Neural cell (in vitro differentiated cells): ENCODE data around the gene RNF145. TPM values are rescaled to one million over a fixed set of nuclear protein-coding genes. Genes with fewer than 3 reads are reported as not detected.
"Not testable (repeated sequence)": the region's sequence is repeated elsewhere in the genome, so short reads cannot be mapped to it uniquely, and the experiment has no call there.

Experiments
- H2AFZ ChIP-seq: fragments of 200-600, 300-800 bp; sonication (generic), shearing (Covaris generic); 2 replicates; pipeline ENCODE4 v1.6.0; 2014; ENCODE audit warnings: low read depth, mild to moderate bottlenecking, antibody characterized with exemption, low read length, moderate library complexity
- H3F3A ChIP-seq: fragments of 200-600 bp; shearing (Covaris generic); 2 replicates; pipeline ENCODE4 v1.6.1; 2016; ENCODE audit warnings: mild to moderate bottlenecking, moderate library complexity, mixed read lengths, antibody characterized with exemption, low read length; ENCODE audit not compliant: insufficient read depth, poor library complexity, severe bottlenecking
- H3K27ac ChIP-seq: fragments of 200-600, 300-800 bp; sonication (generic), shearing (Covaris generic); 2 replicates; pipeline ENCODE4 v1.5.1; 2014; ENCODE audit warnings: mild to moderate bottlenecking, low read length, moderate library complexity
- H3K27me3 ChIP-seq: fragments of 300-800, 200-600 bp; sonication (generic), shearing (Covaris generic); 2 replicates; pipeline ENCODE4 v1.6.0; 2014; ENCODE audit warnings: mild to moderate bottlenecking, low read depth, low read length, moderate library complexity; ENCODE audit not compliant: insufficient read depth
- H3K36me3 ChIP-seq: fragments of 300-800, 200-600 bp; sonication (generic), shearing (Covaris generic); 2 replicates; pipeline ENCODE4 v1.5.1; 2014; ENCODE audit warnings: mild to moderate bottlenecking, antibody characterized with exemption, low read length, moderate library complexity; ENCODE audit not compliant: insufficient read depth
- H3K4me2 ChIP-seq: fragments of 300-800, 200-600 bp; sonication (generic), shearing (Covaris generic); 2 replicates; pipeline ENCODE4 v1.6.0; 2014; ENCODE audit warnings: mild to moderate bottlenecking, low read length
- H3K4me3 ChIP-seq: fragments of 300-800, 200-600 bp; sonication (generic), shearing (Covaris generic); 2 replicates; pipeline ENCODE4 v1.5.1; 2014; ENCODE audit warnings: mild to moderate bottlenecking, low read length, moderate library complexity
- H3K79me2 ChIP-seq: fragments of 200-600 bp; shearing (Covaris generic); replicated peaks from 2 replicates; pipeline ENCODE4 v1.6.0; 2014; ENCODE audit warnings: mild to moderate bottlenecking, low read length, moderate library complexity; ENCODE audit not compliant: insufficient read depth
- H3K9ac ChIP-seq: fragments of 300-800, 200-600 bp; sonication (generic), shearing (Covaris generic); 2 replicates; pipeline ENCODE4 v1.6.1; 2016; ENCODE audit warnings: mild to moderate bottlenecking, low read length, mixed read lengths
- H3K9me2 ChIP-seq: fragments of 200-600 bp; shearing (Covaris generic); 2 replicates; pipeline ENCODE4 v1.6.1; 2016; ENCODE audit warnings: mild to moderate bottlenecking, low read length, mixed read lengths; ENCODE audit not compliant: insufficient read depth
- H3K9me3 ChIP-seq: fragments of 200-600, 300-800 bp; sonication (generic), shearing (Covaris generic); 2 replicates; pipeline ENCODE4 v1.6.1; 2016; ENCODE audit warnings: mild to moderate bottlenecking, mixed run types, low read length, moderate library complexity, mixed read lengths
- H4K20me1 ChIP-seq: fragments of 200-600 bp; shearing (Covaris generic); 2 replicates; pipeline ENCODE4 v1.6.1; 2016; ENCODE audit warnings: mild to moderate bottlenecking, mixed run types; ENCODE audit not compliant: insufficient read depth
- EP300 ChIP-seq: fragments of 450-650 bp; conservative IDR thresholded peaks from 2 replicates; pipeline ENCODE4 v1.6.1; 2014; ENCODE audit warnings: antibody characterized with exemption, mild to moderate bottlenecking, moderate library complexity; ENCODE audit not compliant: poor library complexity, severe bottlenecking
- EZH2 ChIP-seq: fragments of 200-600, 300-800 bp; shearing (Covaris generic), sonication (generic); IDR thresholded peaks from 2 replicates; pipeline ENCODE4 v1.6.1; 2014; ENCODE audit warnings: antibody characterized with exemption, low read length, borderline replicate concordance, mild to moderate bottlenecking; ENCODE audit not compliant: insufficient read depth, poor library complexity, severe bottlenecking
- MXI1 ChIP-seq: fragments of 450-650 bp; conservative IDR thresholded peaks from 2 replicates; pipeline ENCODE4 v1.6.1; 2014; ENCODE audit warnings: antibody characterized with exemption, mild to moderate bottlenecking; ENCODE audit not compliant: poor library complexity, severe bottlenecking
- POLR2AphosphoS5 ChIP-seq: IDR thresholded peaks from 2 replicates; pipeline ENCODE4 v1.6.1; 2012
- RAD21 ChIP-seq: fragments of 450-650 bp; conservative IDR thresholded peaks from 2 replicates; pipeline ENCODE4 v1.6.1; 2014; ENCODE audit warnings: antibody characterized with exemption, mild to moderate bottlenecking, moderate library complexity
- SMC3 ChIP-seq: fragments of 450-650 bp; conservative IDR thresholded peaks from 2 replicates; pipeline ENCODE4 v1.6.1; 2014; ENCODE audit warnings: antibody characterized with exemption, mild to moderate bottlenecking, moderate library complexity; ENCODE audit not compliant: poor library complexity
- TAF1 ChIP-seq: IDR thresholded peaks from 2 replicates; pipeline ENCODE4 v1.6.1; 2012; ENCODE audit warnings: low read depth
- polyA plus RNA-seq: library from polyadenylated mRNA; depleted of rRNA; stranded (reverse); fragments of >200 nt; gene quantifications from 2 replicates; pipeline ENCODE4 v1.2.3, GENCODE V29; 2014
- TF ChIP-seq, protein P1 (sequence below): IDR thresholded peaks from 2 replicates; pipeline ENCODE4 v1.6.1; 2012; ENCODE audit warnings: borderline replicate concordance
- TF ChIP-seq, protein P2 (sequence below): fragments of 450-650 bp; IDR thresholded peaks from 2 replicates; pipeline ENCODE4 v1.5.1; 2014; ENCODE audit warnings: antibody characterized with exemption, mild to moderate bottlenecking, moderate library complexity; ENCODE audit not compliant: poor library complexity, severe bottlenecking

The RNF145 gene
- polyA plus RNA-seq, 1 donor from 2014 or later = 52.4 TPM

DNA sequence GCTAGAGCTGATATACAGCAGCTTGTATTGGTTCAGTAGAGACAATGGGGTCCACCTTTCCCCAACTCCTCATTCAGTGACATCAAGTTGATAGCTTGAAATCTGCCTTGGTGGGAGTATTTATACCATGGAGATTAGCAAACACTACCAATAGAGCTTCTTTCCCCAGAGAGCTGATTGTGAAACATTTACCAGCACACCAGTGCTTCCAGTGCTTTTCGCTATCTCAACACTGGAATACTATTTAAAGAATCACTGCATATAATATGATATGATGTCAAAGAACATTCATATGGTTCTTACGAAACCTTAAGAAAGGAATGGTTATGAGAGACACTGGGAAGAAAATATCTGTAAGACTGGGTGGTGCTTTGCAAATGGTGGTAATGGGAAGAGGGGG, 21.8 kb upstream of the RNF145 start:
- no peak overlapping the region for H3K4me3 ChIP-seq
- no peaks in the 10 kb centered on the region for H3K9me3 ChIP-seq
- no peak overlapping the region for H3K9ac ChIP-seq
- no peaks in the 10 kb centered on the region for H3K9me2 ChIP-seq
- no peak overlapping the region for H2AFZ ChIP-seq
- H3F3A ChIP-seq = no peaks in the 10 kb centered on the region
- no peaks in the 10 kb centered on the region for H3K27me3 ChIP-seq
- H4K20me1 ChIP-seq = no peaks in the 10 kb centered on the region
- H3K36me3 ChIP-seq = no peaks in the 10 kb centered on the region
- TF ChIP-seq, protein P1, sequence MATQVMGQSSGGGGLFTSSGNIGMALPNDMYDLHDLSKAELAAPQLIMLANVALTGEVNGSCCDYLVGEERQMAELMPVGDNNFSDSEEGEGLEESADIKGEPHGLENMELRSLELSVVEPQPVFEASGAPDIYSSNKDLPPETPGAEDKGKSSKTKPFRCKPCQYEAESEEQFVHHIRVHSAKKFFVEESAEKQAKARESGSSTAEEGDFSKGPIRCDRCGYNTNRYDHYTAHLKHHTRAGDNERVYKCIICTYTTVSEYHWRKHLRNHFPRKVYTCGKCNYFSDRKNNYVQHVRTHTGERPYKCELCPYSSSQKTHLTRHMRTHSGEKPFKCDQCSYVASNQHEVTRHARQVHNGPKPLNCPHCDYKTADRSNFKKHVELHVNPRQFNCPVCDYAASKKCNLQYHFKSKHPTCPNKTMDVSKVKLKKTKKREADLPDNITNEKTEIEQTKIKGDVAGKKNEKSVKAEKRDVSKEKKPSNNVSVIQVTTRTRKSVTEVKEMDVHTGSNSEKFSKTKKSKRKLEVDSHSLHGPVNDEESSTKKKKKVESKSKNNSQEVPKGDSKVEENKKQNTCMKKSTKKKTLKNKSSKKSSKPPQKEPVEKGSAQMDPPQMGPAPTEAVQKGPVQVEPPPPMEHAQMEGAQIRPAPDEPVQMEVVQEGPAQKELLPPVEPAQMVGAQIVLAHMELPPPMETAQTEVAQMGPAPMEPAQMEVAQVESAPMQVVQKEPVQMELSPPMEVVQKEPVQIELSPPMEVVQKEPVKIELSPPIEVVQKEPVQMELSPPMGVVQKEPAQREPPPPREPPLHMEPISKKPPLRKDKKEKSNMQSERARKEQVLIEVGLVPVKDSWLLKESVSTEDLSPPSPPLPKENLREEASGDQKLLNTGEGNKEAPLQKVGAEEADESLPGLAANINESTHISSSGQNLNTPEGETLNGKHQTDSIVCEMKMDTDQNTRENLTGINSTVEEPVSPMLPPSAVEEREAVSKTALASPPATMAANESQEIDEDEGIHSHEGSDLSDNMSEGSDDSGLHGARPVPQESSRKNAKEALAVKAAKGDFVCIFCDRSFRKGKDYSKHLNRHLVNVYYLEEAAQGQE = no peak
- TF ChIP-seq TAF1 = no peak
- no peak for TF ChIP-seq RAD21
- TF ChIP-seq EZH2 = no peak
- no peak for TF ChIP-seq POLR2AphosphoS5
- no peak for TF ChIP-seq EP300
- H3K79me2 ChIP-seq = no peaks in the 10 kb centered on the region
- H3K4me2 ChIP-seq = no peak overlapping the region
- no peak overlapping the region for H3K27ac ChIP-seq

DNA sequence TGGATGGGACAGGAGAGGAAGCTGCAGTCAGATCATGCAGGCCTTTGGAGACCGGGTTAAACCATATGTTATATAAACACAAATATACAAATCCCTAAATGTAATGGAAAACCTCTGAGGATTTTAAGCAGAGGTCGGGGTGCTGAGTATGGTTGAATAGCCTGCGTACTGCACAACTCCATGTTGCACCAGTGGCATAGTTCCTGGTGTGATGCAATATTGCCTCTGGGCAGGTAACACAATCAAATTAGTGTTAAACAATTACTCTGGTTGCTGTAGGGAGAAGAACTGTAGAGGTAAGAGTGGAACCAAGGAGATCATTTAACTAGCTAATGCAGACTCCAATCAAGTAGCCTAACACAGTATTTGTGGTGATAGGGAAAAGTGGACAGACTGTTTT, 21.3 kb upstream of the RNF145 start:
- no peaks in the 10 kb centered on the region for H3K27me3 ChIP-seq
- no peaks in the 10 kb centered on the region for H3K9me3 ChIP-seq

DNA sequence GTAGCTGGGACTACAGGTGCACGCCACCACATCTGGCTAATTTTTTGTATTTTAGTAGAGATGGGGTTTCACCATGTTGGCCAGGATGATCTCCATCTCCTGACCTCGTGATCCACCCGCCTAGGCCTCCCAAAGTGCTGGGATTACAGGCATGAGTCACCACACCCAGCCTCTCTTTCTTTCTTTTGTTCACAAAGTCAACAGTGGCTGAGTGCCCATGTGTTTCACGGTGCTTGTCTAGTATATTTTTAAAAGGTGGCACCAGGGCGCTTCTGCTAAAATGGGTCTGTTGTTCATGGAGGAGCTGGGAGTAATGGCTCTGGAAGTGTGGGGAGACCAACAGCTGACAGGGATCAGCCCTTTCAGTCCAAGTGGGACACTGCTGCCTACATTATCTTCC, 18.7 kb upstream of the RNF145 start:
- H3K9me3 ChIP-seq, H4K20me1 ChIP-seq, H3F3A ChIP-seq, H3K79me2 ChIP-seq, H2AFZ ChIP-seq, H3K36me3 ChIP-seq, H3K27me3 ChIP-seq, H3K27ac ChIP-seq, H3K9me2 ChIP-seq, H3K9ac ChIP-seq, H3K4me3 ChIP-seq, H3K4me2 ChIP-seq: not testable (repeated sequence)

More for the DNA sequence above, 21.3 kb upstream of the RNF145 start:
- Histone ChIP-seq H3K36me3 (no peaks in the 10 kb centered on the region), H3F3A (no peaks in the 10 kb centered on the region), H2AFZ (no peak overlapping the region), H3K9ac (no peak overlapping the region), H3K79me2 (no peaks in the 10 kb centered on the region), H3K9me2 (no peaks in the 10 kb centered on the region), H4K20me1 (no peaks in the 10 kb centered on the region), H3K4me3 (no peak overlapping the region), H3K4me2 (no peak overlapping the region), H3K27ac (no peak overlapping the region)
- TF ChIP-seq EP300 (no peak), EZH2 (no peak), SMC3 (no peak), MXI1 (no peak), RAD21 (no peak), TAF1 (no peak), POLR2AphosphoS5 (no peak)
- TF ChIP-seq, protein P2, sequence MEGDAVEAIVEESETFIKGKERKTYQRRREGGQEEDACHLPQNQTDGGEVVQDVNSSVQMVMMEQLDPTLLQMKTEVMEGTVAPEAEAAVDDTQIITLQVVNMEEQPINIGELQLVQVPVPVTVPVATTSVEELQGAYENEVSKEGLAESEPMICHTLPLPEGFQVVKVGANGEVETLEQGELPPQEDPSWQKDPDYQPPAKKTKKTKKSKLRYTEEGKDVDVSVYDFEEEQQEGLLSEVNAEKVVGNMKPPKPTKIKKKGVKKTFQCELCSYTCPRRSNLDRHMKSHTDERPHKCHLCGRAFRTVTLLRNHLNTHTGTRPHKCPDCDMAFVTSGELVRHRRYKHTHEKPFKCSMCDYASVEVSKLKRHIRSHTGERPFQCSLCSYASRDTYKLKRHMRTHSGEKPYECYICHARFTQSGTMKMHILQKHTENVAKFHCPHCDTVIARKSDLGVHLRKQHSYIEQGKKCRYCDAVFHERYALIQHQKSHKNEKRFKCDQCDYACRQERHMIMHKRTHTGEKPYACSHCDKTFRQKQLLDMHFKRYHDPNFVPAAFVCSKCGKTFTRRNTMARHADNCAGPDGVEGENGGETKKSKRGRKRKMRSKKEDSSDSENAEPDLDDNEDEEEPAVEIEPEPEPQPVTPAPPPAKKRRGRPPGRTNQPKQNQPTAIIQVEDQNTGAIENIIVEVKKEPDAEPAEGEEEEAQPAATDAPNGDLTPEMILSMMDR = no peak
- TF ChIP-seq, protein P1 = no peak
